Activated effector memory CD4-positive, alpha-beta T cell treated with anti-CD3 and anti-CD28 coated beads, Interleukin-2, amount 50 U/mL, for 16 hours (primary cell): ENCODE measurements around the gene ILKAP.

Experiments used
- DNase-seq: peaks from one replicate; pipeline ENCODE4 v3.0.0-alpha.2; 2020

ILKAP gene

DNA sequence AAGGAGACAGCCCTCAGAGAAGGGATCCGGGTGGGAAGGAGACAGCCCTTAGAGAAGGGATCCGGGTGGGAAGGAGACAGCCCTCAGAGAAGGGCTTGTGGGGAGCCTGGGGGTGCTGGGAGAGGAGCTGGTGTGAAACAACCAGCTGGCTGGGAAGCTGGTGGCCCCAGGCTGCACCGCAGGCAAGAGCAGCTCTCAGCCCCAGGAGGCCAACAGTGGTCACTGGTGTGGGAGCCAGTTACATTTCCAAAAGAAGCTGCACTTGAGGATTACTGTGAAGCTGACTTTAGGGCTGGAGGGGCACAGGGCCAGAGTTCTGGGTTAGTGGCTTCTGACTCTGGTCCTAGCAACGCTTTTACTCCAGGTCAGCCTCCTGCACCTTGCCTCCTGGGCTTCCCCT, 33.1 kb upstream of the ILKAP start:
- DNase-seq: peak; percentile 53

DNA sequence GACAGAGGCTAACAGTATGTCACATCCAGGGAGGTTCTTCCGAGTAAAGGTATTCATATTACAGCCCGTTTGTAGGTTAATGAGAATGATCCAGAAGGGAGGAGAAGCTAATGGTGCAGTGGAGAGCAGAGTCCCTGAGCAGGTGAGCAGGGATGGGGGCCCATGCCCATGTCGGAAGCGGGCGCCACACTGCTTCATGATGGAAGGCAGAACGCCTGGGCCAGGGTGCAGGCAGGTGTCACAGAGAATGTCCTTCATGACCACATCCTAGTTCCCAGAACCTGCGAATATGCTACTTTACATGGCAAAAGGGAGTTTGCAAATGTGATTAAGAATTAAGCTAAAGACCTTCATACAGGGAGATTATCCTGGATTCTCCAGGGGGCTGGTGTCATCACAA, 32.4 kb upstream of the ILKAP start:
- peak; percentile 39 for DNase-seq

DNA sequence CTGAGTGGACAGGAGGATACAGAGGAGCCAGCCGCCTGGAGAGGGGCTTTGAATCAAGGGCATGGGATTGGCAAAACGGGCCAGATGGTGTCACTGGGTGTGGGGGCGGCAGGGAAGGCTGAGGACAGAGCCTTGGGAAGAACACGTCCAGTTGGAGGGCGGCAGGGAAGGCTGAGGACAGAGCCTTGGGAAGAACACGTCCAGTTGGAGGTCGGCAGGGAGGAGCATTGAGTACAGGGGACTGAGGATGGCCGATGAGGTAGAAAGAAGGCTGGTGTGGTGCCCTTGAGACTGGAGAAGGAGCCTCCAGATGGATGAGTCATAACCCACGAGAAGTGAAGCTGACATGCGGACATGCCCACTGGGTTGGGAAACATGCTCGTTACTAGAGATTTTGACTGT, 31.8 kb upstream of the ILKAP start:
- DNase-seq: peak; percentile 37

DNA sequence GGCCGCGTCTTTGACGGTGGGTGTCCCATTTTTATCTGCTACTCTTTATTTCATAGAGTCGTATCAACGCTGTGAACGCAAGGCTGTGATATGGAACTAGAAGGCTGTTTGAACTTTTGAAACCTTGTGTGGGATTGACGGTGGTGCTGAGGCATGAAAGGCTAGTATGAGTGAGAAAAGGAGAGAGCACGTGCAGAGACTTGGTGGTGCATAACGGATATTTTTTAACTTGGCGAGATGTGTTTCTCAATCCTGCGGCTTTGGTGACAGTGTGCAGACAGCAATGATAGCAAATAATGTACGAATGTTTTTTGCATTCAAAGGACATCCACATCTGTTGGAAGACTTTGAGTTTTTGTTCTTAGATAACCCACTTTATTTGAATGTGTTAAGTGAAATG, 30.1 kb upstream of the ILKAP start:
- no peak for DNase-seq

- DNase-seq: no peak
Observed at GRCh38 chr2:238231809-238232208, 28.3 kb upstream of the ILKAP start.

DNA sequence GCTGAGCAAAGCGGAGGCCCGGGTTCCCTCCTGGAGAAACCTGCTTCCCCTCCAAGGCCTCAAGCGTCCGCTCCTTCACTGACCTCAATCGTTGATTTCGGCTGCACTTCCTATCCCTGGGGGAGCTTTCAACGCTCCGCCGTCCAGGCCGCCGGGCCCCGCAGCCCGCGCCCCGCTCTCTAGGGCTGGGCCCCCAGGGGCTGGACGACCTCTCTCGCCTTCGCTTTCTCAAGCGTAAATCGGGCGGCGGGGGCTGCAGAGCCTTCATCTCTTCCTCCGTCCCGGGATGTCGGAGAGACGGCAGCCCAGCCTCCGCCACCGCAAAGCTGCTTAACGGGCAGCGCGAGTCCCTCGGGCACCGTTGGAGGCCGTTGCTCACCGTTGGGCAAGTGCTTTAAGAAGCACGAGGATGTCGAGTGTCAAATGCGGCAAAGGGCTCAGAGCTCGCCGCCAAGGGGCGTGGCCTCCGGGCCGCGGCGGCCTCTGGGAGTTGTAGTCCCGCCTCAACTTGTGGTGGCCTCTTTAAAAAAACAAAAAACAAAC, 27.8 kb upstream of the ILKAP start:
- DNase-seq: peak; percentile 92

DNA sequence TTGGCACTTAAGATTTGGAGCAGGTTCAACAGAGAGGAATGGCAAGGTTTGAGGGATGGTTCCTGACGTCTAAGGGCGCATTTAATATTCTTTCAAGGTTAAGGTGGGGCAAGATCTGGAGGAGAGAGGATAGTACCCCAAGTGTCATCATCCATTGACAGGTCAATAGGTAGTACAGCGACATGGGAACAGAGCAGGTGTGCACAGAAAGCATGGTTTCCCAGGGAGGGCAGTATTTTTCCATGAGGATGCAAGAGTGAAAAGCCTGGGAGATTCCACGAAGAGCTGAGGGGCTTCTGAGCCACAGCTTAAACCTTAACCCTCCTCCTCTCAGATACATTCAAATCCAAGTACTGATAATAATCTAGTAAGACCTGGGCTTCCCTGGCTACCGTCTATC, 27.2 kb upstream of the ILKAP start:
- DNase-seq: no peak

- DNase-seq: no peak
Observed at GRCh38 chr2:238228700-238229099, 25.2 kb upstream of the ILKAP start.

DNA sequence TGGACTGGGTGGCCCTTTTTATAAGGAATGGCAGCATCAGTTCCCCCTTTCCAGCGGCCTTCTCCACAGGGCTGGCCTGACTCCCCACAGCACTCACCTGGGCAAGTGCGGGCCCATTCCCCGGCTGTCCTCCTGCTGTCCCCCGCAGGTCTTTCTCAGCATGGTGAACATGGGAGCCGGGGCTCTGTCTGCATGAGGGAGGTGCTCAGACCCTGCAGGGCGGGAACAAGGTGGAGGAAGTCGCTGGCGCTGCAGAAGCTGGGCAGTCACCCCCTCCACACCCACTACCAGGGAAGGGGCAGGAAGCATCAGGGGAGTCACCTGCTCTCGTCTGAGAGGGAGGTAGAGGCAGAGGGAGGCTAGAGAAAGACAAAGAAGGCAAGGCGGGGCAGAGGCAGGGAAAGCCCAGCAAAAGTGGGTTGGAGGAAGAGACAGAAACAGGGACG, 24.1 kb upstream of the ILKAP start:
- no peak for DNase-seq

GRCh38 chr2:238226698-238227586, 23.4 kb upstream of the ILKAP start:
- DNase-seq: no peak

- no peak for DNase-seq
Observed at GRCh38 chr2:238225911-238226697, 22.6 kb upstream of the ILKAP start.

GRCh38 chr2:238225121-238225520, 21.6 kb upstream of the ILKAP start:
- no peak for DNase-seq

DNA sequence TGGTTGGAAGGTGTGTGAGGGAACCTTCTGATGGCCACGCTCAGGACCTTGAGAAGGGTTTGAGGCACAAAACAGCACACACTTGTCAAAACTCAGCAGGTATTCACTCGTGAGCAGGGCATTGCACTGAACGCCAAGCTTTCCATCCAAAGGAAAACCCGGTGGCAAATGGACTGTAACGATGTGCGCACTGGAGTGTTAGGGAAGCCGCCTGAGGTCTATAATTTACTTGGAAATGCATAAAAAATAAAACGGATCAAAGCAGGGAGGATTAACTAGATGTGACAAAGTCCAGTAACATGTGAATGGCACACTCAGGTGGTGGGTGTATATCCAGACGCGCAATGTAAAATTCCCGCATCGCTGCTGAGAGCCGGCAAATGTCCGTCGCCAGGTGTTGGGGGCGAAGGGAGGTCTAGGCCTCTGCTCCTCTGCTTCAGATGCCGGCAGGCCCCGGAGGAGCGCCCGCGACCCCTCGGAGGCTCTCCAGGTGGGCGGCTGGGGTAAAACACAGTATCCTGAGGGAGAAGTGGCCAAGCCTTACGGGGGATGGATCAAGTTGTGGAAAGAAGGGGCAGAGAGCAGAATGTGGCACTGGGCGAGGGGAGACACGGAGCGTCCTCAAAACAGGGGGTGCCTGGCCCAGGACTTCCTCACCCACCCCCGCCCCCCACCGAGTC, 21.0 kb upstream of the ILKAP start:
- no peak for DNase-seq

DNA sequence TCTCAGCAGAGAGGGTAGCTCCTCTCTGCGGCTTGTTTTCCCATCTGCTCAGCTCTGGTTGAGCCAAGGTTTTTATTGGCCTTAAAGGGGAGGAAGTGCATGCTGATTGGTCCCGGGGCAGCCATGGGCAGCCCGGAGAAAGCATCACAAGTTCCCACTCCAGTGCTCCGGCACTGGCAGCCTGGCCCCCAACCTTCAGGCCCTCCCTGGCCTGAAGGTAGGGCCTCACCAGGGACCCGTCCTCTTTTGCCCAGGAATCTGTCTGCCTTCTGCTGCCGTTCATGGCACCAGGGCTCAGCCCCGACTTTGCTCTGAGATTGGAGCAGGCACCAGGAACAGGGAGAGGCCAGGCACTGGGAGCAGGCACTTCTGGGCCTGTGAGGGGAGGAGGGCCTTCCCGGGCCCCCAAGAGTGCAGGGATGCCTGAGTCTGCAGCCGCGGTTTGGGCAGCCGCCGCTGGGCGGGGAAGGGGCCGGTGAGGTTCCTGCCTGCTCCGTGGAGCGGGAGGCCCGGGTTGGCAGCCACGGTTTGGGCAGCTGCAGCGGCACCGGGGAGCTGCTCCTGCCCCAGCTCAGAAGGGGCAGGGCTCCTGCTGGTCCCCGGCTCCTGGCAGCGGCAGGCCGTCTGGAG, 17.5 kb upstream of the ILKAP start:
- DNase-seq: no peak

DNA sequence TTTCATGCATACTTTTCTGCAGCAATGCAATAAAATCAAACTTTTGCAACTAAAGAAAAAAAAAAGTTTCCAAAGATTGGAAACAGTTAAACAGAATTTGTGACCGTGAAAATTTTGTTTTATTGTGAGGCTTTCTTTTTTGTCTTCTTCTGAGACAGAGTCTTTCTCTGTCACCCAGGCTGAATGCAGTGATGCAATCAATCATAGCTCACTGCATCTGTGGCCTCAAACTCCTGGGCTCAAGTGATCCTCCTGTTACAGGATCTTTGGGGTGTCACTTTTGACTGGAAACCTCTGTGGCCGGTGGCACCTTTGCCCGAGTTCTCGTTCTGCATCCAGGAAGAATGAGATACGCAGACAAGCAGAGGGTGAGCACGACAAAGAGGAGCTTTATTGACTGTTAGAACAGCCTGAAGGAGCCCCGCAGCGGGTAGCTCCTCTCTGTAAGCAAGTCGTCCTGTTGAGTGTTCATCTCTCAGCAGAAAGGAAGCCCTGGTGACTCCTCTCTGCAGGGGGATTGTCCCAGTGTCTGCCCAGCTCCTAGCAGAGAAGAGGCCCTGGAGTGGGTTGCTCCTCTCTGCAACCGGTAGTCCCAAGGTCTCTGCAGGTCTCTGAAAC, 16.9 kb upstream of the ILKAP start:
- no peak for DNase-seq

GRCh38 chr2:238216651-238217184, 13.2 kb upstream of the ILKAP start:
- DNase-seq: no peak

GRCh38 chr2:238207006-238207405, 3.5 kb upstream of the ILKAP start:
- no peak for DNase-seq

DNA sequence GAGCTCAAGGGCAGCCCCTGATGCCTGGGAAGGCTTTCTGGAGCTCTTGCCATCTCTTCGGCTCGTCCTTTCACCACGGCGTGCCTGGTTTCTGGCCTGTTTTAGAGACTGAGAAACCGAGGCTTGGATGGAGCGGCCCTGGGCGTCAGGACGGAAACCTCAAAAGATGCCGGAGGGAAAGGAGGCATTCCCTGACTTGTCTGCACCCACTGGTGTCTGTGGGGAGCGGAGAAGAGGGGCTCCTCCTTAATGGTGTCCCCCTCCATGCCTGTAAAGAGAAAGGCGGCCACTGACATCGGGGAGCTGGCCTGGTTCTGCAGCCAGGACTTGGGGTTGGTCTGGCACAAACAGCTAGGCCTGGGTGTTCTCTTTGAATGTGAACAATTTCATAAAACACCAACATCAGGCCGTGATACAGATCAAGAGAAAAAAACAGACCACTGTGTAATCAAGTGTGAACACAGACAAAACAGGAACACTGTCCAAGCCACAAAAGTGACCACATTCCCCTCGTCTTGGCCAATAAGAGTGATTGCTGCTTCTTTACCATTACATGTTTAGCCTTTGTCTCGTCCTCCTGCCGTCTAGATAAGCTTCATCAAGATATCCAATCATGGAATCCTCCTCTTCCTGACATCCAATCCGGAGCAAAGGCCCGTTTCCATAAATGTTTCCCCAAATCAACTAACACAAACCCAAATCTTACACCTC, 633 bp upstream of the ILKAP start:
- no peak for DNase-seq

DNA sequence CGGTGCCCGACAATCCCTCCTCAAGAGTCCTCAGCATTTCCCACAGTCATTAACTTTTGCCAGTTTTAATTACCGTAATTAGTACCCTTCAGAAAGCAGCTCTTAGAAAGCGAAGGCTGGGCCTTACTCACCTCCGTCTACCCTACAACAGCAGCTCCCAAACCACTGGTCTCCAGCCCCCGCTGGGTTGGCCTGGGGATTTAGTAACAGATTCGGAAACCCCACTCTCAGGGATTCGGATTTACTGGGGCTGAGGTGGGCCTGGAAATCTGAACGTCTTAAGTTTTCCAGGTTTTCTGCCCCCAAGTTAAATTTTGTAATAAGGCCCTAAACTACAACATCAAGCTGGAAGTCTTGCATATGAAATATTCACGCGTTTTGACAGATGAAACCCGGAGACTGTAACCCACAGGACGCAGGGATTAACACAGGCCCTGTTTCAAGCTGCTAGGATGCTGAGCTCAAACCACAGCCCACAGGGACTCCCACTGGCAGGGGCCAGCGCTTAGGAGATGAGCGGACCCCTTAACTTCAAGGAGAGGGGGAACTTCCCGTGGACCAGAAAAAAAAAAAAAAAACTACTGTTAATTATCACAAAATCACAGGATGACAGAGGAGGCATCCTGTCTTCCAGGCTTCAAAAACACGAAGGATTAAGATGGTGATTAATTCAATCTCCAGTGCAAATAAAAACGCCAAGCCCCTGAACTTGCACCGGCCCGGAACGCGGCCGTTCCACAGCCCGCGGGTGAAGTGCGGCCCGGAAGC, 985 bp downstream of the ILKAP start:
- no peak for DNase-seq

DNA sequence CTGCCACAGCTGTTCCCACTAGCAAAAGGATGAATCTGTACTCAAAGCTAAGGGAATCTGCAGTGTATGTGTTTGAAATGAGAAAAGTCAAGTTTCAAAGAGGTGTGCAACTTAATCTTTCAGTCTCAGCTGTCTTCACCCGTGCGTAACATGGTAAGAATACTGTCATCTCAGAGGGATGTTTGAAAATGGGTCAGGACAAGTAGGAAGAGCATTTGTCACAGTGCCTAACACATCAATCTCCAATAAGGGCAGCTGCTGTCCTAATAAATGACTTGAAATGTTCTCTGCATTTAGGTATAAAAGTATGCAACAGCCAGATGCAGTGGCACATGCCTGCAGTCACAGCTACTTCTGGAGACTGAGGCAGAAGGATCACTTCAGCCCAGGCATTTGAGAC, 13.1 kb downstream of the ILKAP start:
- no peak for DNase-seq
